ENCODE results near the gene RABAC1. TPM values are rescaled to one million over a fixed set of nuclear protein-coding genes. Genes with fewer than 3 reads are reported as not detected.

RABAC1 gene
- total RNA-seq, 2 donors from 2014 or later, result 123 to 167 TPM

GRCh38 chr19:41924151-41925145 lies 34.7 kb downstream of the RABAC1 start:
- H3K36me3 ChIP-seq, result no peaks in the 10 kb centered on the region
- H3K4me1 ChIP-seq, result peaks cover 0 to 18% of the 10 kb centered on the region in 2 donors
- no peak for DNase-seq (ENCODE audit: low spot score)
- H3K4me3 ChIP-seq, result no peak overlapping the region
- H3K27me3 ChIP-seq, result peaks cover 19 to 57% of the 10 kb centered on the region in 2 donors
- TF ChIP-seq, protein P1, sequence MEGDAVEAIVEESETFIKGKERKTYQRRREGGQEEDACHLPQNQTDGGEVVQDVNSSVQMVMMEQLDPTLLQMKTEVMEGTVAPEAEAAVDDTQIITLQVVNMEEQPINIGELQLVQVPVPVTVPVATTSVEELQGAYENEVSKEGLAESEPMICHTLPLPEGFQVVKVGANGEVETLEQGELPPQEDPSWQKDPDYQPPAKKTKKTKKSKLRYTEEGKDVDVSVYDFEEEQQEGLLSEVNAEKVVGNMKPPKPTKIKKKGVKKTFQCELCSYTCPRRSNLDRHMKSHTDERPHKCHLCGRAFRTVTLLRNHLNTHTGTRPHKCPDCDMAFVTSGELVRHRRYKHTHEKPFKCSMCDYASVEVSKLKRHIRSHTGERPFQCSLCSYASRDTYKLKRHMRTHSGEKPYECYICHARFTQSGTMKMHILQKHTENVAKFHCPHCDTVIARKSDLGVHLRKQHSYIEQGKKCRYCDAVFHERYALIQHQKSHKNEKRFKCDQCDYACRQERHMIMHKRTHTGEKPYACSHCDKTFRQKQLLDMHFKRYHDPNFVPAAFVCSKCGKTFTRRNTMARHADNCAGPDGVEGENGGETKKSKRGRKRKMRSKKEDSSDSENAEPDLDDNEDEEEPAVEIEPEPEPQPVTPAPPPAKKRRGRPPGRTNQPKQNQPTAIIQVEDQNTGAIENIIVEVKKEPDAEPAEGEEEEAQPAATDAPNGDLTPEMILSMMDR (IDR thresholded peaks at IDR 0.05), result no peak
- no peaks in the 10 kb centered on the region for H3K9me3 ChIP-seq
- no peak overlapping the region for H3K27ac ChIP-seq

DNA sequence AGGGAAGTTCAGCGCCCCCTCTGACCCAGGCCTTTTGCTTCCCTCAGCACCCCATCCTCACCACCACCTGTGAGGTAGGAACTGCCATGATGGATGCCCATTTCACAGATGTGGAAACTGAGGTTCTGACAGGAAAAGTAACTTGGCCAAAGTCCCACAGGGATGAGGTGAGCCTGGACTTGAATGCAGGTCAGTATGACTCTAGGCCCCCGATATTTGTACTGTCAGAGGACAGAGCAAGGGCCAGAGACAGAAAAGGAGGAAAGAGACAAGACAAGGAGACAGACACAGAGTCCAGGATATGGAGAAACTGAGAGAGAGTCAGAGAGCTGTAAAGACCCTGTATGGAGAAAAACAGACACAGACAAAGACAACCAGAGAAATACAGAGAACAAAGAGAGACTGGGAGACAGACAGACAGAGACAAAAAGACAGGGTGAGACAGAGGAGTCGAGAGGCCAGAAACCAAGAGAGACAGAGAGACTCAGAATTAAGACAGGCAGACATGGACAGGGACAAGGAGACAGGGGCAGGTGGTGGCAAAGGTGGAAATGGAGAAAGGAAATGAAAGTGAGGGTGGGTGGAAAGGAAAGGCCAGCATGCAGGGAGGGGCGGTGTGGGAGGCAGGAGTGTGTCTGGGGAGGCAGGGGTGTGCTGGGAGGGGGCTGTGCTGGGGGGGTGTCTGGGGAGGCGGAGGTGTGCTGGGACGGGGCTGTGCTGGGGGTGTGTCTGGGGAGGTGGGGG lies 35.9 kb downstream of the RABAC1 start:
- Histone ChIP-seq H3K36me3 (no peaks in the 10 kb centered on the region), H3K27ac (no peak overlapping the region), H3K4me1 (peaks cover 0 to 7% of the 10 kb centered on the region in 2 donors), H3K27me3 (peaks cover 20 to 45% of the 10 kb centered on the region in 2 donors), H3K4me3 (no peak overlapping the region), H3K9me3 (no peaks in the 10 kb centered on the region)
- DNase-seq (ENCODE audit: low spot score), result no peak
- TF ChIP-seq, protein P1 (IDR thresholded peaks at IDR 0.05), result no peak

GRCh38 chr19:41922585-41922984 lies 36.5 kb downstream of the RABAC1 start:
- Histone ChIP-seq H3K36me3 (no peaks in the 10 kb centered on the region), H3K27ac (no peak overlapping the region), H3K27me3 (peaks cover 20 to 39% of the 10 kb centered on the region in 2 donors), H3K9me3 (no peaks in the 10 kb centered on the region), H3K4me1 (peaks cover 0 to 1% of the 10 kb centered on the region in 2 donors), H3K4me3 (no peak overlapping the region)
- no peak for DNase-seq (ENCODE audit: low spot score)
- TF ChIP-seq, protein P1 (IDR thresholded peaks at IDR 0.05), result no peak

GRCh38 chr19:41921577-41922576 lies 37.2 kb downstream of the RABAC1 start:
- H3K4me3 ChIP-seq, result no peak overlapping the region
- peaks cover 17 to 32% of the 10 kb centered on the region in 2 donors for H3K27me3 ChIP-seq
- TF ChIP-seq, protein P1 (IDR thresholded peaks at IDR 0.05), result no peak
- no peaks in the 10 kb centered on the region for H3K4me1 ChIP-seq
- DNase-seq (ENCODE audit: low spot score), result no peak
- no peaks in the 10 kb centered on the region for H3K36me3 ChIP-seq
- no peaks in the 10 kb centered on the region for H3K9me3 ChIP-seq
- H3K27ac ChIP-seq, result no peak overlapping the region

Data from right atrium auricular region (tissue), 2 donors.